ENCODE data around the gene NDRG4.

Gene NDRG4

DNA sequence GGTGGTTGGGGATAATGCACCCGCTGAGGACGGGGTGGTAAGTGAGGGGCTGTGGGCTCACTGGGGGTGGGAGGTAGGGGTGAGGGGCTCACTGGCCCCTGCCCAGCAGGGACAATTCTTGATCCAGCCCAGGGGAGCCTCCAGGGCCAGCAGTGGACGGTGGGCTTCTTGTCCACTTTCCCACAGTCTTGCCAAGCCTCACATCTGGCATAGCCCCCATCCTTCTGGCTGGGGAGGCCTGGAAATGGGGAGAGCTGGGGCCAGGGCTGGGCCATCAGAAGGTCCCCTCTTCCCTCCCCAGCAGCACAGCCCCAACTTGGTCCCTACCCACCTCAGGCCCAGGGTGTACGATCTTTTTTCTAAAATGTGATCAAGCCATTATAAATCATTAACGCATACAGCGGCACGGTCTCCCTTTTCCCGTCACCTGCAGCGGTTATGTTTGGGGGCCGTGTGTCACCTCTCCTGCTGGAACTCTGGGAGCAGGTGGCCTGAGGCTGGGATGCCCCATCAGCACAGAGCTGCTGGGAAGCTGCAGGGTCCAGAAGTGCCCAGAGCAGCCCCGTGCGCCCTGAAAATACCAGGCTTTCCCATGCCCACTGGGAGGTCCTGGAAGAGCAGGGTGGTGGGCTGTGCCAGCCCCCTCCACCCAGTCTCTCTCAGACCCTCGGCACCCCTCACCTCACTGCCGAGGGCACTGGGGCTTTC, 8.2 kb downstream of the NDRG4 start:
- in situ Hi-C loops (cut with MboI; ENCODE audit: low sequenced_read_pairs) = no loop called here

DNA sequence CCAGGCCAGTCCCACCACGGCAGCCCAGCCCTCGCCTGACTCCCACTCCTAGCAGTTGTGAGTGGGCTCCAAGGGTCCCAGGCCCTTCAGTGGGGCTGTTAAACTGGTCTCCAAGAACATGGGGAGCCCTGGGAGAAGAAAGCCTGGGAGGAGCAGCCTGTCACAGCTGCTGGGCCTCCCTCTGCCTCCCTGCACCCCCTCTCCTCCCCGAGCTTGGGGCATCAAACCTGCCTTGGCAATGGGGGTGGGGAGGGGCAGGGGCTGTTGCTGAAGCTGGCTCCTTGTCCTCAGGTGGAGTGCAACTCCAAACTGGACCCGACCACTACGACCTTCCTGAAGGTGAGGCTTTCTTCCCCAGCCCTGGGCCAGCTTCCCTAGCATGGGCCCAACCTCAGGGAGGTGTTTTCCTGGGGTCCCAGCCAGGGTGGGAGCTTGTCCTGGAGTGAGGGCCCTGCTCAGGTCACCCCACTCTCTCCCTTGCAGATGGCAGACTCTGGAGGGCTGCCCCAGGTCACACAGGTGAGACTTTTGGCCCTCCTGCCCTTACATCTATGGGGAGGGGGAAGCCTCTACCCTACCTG, 8.8 kb downstream of the NDRG4 start:
- in situ Hi-C loops (cut with MboI; ENCODE audit: low sequenced_read_pairs) = no loop called here

DNA sequence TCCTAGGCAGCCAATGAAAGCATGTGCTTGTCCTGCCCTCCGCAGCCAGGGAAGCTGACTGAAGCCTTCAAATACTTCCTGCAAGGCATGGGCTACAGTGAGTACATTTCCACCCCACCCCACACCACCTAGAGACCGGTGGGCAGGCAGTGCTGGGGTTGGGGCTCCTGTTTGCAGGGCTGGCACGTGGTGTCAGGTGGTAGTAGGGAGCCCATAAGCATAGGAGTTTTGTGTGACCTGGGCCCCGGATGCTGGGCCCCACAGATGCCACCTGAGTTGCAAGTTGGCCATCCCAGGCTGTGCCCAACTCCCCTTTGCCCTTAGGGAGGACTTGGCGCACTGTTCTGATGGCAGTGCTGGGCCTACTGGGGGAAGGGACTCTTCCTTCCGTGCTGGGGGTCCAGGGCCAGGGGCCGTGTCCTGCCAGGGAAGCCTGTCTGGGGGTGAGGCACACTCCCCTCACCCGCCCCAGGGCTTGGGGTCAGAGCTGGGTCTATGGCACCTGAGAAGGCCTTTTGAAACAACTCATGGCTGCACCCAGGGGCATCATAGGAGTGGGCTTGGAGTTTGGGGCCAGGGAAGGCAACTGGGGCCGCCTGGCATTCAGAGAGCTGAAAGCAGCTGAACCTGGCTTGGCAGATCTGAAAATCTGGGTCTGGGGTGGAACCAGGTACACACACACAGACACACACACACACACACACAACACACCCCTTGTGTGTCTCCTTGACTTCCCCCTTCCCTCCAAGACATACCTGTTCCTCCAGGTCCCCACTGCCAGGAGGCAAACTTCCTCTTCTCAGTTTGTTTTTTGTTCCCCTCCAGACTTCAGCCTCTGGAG, 9.5 kb downstream of the NDRG4 start:
- in situ Hi-C loops (cut with MboI; ENCODE audit: low sequenced_read_pairs) = no loop called here

DNA sequence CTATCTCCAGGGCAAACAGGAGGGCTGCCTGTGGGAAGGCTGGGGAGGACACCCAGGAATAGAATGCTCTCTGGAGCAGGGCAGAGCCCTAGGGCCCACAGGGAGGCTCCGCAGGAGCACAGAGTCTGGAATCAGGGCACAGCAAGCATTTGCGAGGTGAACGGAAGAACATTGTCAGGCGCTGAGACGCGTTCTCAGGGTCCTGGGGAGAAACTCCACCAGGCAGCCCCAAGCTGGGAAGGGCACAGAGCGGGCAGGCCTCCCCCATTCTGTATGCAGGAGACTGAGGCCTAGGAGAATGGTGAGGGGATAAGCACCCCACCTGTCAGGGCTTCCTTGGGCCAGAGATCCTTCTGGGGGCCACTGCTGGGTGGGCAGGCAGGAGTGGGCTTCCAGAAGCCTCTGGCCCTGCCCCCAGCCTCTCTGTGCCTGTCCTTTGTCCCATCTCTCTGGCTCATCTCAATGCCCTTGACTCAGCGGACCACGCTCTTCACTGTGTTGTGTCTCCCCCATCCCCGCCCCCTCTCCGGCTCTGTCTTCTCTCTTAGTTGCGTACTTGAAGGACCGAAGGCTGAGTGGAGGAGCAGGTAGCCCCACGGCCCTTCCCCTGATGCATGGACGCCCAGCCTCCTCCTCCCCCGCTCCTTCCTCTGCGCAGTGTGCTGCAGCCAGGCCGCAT, 10.3 kb downstream of the NDRG4 start:
- in situ Hi-C loops (cut with MboI; ENCODE audit: low sequenced_read_pairs) = no loop called here

DNA sequence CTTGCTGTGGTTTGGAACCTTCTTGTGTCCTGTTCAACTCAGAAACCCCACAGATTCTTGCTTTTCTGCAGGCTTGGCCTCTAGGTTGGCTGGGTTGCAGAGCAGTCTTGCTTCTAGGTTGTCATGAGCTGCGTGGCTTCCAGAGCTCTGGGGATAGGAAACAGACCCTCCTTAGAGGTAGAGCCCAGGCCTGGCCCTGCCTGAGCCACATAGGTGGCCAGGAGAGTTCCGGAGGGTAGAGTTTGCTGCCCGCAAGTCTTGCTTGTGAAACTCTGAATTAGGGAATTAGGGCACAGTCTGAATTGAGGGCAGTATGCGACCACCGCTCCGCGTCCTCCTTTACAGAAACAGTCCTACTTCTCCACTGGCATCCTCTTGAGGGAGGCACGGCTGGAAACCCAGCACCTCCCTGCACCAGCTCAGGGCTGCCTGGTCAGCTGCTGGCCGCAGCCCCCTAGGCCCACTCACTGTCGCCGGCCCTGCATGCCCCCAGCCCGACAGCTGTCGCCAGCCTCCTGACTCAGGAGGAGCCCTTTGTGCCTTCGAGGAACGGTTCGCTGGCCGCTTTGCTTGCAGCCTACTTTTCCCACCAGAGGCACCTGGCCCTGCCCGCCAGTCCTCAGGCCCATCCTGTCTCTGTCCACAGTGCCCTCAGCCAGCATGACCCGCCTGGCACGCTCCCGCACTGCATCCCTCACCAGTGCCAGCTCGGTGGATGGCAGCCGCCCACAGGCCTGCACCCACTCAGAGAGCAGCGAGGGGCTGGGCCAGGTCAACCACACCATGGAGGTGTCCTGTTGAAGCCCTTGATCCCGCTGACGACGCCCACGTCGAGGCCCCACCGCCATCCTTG, 11.1 kb downstream of the NDRG4 start:
- in situ Hi-C loops (cut with MboI; ENCODE audit: low sequenced_read_pairs) = no loop called here

DNA sequence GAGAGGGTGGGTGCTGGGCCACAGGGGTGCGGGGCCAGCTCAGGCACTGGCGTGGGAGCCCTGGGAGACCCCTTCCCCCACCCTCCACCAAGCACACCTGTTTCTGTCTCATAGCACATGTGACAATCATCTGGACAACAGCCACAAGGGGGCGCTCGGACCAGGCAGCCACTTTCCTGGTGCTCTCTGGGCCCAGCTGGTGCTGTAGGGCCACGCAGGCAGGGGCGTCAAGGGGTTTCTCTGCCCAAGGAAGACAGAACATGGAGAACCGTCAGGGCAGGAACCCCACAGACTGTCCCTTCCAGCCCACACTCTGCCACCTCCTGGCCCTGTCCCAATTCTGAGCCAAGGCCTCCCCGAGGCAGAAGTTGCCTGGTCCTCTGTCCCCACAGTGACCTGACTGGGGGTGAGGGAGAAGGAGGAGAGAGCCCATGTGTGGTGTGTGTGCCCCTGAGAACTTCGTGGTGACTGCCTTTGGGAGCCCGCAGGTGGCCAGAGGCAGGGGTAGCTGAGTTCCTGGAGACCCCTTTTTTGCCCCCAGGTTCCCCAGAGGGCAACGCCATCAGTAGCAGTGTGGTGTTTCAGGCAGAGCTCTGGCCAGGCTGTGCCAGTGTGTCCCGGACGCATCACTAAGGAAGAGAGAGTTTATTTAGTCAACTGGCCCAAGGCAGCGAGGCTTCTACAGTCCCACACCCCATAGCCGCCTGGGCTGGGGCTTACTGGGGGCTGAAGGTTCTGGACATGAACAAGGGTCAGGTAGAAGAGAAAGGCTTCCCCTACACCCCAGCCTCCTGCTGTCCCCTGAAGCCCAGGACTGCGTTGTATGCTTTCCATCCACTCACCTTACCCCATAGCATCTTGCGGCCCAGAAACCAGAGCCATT, 12.2 kb downstream of the NDRG4 start:
- in situ Hi-C loops (cut with MboI; ENCODE audit: low sequenced_read_pairs) = no loop called here

DNA sequence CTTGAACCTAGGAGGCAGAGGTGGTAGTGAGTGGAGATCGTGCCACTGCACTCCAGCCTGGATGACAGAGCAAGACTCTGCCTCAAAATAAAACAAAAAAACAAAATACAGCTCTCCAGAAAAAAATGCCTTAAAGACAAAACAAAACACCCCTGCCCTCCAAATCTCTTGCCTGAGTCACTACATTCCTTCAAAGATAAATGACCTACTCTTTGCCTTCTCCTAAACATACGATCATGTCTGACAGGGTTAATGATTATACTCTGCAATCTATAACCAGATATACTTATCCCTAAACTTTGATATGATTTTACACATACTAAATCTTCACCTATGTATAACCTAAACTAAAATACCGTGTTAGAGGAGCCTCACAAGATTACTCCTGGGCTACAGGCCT, 13.9 kb downstream of the NDRG4 start:
- in situ Hi-C loops (cut with MboI; ENCODE audit: low sequenced_read_pairs) = no loop called here

DNA sequence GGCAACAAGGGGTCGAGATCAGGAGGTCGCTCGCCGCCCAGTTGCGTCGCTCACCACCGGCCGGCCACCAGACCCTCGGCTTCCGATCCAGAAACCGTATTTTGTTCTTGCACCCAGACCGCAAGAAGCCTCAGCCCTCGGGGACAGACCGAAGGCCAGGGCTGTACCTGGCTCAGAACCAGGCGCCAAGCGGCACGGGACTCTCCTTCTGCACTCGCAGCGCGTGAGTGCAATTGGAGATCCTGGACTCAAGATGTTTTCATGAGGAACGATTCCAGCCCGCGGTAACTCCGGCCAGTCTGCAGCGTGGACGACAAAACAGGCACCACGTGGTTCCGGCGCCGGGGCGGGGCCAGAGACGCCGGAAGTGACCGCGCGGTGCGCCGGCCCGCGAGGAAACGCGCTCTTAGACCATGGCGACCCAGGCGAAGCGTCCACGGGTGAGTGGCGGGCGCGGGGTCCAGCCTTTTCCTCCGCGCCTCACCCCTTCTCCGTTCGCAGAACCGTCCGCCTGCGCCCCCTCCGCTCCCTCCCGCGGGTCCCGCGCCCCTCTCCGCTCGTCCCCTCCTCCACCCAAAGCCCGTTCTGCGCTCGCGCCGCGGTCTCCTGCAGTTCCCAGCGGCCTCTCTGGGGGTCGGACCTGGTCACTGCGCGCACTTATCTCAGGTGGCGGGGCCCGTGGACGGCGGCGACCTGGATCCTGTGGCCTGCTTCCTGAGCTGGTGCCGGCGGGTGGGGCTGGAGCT, 15.4 kb downstream of the NDRG4 start, which contains the start of gene SETD6:
Gene SETD6 (plus strand): TSS at position 393 of the 746 bp plus-strand sequence. CDS start 21 bp downstream, at position 414.
- in situ Hi-C loops (cut with MboI; ENCODE audit: low sequenced_read_pairs) = no loop called here

DNA sequence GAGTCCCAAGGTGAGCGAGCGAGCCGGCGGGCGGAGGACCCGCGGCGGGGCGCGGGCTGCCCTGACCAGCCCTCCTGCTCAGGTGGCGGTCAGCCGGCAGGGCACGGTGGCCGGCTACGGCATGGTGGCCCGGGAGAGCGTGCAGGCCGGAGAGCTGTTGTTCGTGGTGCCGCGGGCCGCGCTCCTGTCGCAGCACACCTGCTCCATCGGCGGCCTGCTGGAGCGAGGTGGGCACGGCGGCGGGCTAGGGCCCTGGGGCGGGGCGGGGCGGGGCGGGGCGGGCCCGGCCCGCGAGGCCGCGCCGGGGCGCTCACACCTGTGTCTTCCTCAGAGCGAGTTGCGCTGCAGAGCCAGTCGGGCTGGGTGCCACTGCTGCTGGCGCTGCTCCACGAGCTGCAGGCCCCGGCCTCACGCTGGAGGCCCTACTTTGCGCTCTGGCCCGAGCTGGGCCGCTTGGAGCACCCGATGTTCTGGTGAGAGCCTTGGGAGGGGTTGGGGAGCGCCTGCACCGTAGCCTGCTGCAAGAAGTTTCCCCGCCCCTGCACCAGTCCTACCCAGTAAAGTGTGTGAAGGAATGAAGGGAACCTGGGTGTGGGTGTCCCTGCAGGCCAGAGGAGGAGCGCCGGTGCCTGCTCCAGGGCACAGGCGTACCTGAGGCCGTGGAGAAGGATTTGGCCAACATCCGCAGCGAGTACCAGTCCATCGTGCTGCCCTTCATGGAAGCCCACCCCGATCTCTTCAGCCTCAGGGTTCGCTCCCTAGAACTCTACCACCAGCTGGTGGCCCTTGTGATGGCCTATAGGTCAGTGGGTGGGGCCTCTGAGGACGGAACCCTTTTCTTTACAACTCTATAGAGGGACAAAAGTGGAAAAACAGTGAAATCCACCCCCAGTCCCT, 16.2 kb downstream of the NDRG4 start:
- in situ Hi-C loops (cut with MboI; ENCODE audit: low sequenced_read_pairs) = no loop called here

DNA sequence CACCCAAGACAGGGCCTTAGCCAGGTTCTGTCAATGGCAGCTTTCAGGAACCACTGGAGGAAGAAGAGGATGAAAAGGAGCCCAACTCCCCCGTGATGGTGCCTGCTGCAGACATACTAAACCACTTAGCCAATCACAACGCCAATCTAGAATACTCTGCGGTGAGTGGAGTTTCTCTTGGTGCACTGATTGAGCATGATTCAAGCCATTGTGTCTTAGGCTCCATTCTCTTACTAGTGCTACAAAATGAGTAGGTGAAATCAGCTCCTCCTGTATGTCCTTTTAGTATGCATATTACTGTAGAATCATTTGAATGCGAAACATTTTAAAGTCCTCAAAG, 16.8 kb downstream of the NDRG4 start:
- in situ Hi-C loops (cut with MboI; ENCODE audit: low sequenced_read_pairs) = no loop called here

DNA sequence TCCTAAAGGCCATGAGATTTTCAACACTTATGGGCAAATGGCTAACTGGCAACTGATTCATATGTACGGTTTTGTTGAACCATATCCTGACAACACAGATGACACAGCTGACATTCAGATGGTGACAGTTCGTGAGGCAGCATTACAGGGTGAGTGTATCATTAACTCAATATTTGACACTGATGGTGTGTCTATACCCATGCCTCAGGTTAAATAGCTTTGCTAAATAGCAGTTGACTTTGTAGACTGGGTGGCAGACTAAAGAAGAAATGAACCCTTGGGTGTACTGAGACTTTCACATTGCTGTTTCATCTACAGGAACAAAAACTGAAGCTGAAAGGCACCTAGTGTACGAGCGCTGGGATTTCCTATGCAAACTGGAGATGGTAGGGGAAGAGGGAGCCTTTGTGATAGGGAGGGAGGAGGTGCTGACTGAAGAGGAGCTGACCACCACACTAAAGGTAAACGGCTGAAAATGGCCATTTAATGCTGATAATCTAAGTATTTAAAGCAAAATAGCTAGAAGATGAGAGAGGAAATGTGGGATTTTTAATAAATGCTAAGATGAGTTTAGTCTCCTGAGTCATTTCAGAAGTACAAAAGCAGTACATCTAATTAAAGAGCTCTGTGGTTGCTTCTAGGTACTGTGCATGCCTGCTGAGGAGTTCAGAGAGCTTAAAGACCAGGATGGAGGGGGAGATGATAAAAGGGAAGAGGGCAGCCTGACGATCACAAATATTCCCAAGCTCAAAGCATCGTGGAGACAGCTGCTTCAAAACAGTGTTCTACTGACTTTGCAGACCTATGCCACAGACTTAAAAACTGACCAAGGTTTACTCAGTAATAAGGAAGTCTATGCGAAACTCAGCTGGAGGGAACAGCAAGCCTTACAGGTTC, 18.4 kb downstream of the NDRG4 start:
- in situ Hi-C loops (cut with MboI; ENCODE audit: low sequenced_read_pairs) = no loop called here

DNA sequence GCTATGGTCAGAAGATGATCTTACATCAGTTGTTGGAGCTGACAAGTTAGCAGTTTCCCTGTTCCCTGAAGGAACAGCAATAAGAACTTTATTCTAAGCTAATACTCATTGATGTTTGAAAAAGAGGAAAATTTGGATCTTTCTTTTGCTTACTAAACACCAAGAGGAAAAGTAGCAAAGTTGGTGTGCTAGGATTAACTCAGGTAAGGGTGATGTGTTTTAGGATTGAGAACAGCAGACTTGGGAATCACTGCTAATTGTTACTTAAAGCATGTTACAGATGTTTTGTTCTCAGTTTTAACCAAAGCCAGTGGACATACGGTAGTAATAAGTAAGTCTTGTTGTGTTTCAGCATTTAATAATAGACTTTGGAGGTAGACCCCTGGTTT, 19.0 kb downstream of the NDRG4 start:
- in situ Hi-C loops (cut with MboI; ENCODE audit: low sequenced_read_pairs) = no loop called here

DNA sequence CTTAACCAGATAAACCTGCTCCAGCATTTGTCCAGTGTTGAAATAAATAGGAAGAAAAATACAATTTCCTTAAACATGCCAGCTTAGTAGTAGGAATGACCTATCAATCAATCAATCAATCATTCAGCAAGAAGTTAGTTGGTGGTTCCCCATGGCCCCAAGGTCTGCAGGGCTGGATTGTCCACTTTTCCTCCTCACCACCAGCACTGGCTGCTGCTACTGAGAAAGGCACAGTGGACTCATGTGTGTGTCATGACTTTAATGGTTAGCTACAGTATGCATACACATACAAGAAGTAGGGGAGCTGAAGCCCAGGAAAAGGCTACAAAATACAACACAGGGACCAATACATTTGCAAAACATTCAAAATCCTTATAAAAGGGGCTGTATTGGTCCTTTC, 19.8 kb downstream of the NDRG4 start:
- in situ Hi-C loops (cut with MboI; ENCODE audit: low sequenced_read_pairs) = no loop called here

DNA sequence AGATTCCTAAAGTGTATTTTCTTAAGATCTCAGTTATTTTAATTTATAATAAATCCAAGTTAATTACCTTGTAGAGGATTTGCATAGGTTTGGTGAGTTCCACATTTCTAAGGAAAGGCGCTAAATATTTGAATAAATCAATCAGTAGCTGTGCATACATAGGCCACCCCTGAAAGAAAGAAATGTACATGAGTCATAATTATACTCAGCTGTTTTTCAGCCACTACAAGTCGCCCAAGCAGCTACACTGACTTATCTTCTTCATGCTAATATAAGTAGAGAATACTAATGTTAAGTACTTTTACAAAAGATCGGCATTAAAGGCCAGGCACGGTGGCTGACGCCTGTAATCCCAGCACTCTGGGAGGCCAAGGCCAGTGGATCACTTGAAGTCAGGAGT, 30.2 kb downstream of the NDRG4 start:
- in situ Hi-C loops (cut with MboI; ENCODE audit: low sequenced_read_pairs) = no loop called here

DNA sequence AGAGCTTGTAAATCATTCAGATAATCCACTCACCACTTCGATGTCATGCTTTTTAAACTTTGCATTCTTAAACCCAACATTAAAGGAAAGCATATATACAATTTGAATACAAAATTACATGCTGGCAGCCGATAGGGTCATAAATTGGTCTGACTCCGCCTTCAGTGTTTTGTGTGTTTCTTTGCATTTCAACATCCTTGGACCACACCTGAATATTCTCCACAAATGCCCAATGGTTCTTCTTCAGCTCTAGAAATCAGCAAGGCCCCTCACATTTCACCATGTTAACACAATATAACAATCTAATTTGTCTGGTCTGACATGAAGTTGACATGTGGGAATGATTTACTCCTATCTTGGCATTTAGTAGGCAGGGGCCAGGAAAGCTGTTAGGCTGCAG, 32.5 kb downstream of the NDRG4 start:
- in situ Hi-C loops (cut with MboI; ENCODE audit: low sequenced_read_pairs) = no loop called here

DNA sequence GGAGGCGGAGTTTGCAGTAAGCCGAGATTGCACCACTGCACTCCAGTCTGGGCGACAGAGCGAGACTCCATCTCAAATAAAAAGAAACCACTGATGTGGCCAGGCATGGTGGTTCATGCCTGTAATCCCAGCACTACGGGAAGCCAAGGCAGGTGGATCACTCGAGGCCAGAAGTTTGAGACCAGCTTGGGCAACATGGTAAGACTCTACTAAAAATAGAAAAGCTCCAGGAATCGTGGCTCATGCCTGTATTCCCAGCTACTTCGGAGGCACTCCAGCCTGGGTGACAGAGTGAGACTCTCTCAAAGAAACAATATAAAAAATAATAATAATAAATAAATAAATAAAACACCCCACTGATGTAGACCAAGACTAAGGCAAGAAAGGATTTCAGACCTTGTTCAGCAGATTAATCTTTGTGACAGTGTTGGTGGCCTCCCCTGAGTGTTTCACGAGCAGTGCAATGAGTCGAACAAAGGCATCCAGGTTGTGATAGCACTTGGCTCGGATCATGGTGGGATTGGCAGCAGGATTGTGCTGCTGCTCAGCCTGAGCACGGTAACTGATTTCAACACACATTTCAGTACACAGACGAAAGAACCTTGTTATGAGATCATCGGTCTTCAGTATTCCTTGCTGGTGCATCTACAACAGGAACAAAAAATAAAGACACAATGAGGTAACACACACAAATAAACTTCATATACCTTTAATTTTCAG, 34.0 kb downstream of the NDRG4 start:
- in situ Hi-C loops (cut with MboI; ENCODE audit: low sequenced_read_pairs) = no loop called here
